Motor neuron (in vitro differentiated cells): Measurements from ENCODE around the gene DHX8. TPM values are rescaled to one million over a fixed set of nuclear protein-coding genes. Genes with fewer than 3 reads are reported as not detected.

Experiments used
- ATAC-seq, 8 experiments: fragments of 200-7000 bp; cut with Tn5 transposase; replicated peaks in 6 of 8; 2 replicates each; pipeline ENCODE4 v1.8.0; 2021; ENCODE audit warnings: mild to moderate bottlenecking in 8 of 8, moderate library complexity in 8 of 8
- H3K27ac ChIP-seq, 2 donors: fragments of 250-450 bp; sonication (Bioruptor Pico); 2 replicates each; pipeline ENCODE4 v1.9.0; 2021; ENCODE audit warnings: antibody characterized with exemption in 2 of 2, mild to moderate bottlenecking in 2 of 2, moderate library complexity in 1 of 2
- H3K4me1 ChIP-seq, 2 donors: fragments of 250-450 bp; sonication (Bioruptor Pico); replicated peaks in 1 of 2; 2 replicates each; pipeline ENCODE4 v1.6.1; 2021; ENCODE audit warnings: antibody characterized with exemption in 2 of 2, mild to moderate bottlenecking in 2 of 2, moderate library complexity in 1 of 2
- H3K4me3 ChIP-seq, 5 donors: fragments of 250-450 bp; sonication (Bioruptor Pico); 2 replicates each; pipeline ENCODE4 v1.9.0; 2021; ENCODE audit warnings: antibody characterized with exemption in 5 of 5, mild to moderate bottlenecking in 5 of 5, moderate library complexity in 4 of 5
- WGBS, 10 experiments: fragments of 450-650 bp; shearing (Covaris generic); methylation state at CpG; one replicate each; pipeline ENCODE4 v1.0.0; 2022; 5-methylcytosine and 5-hydroxymethylcytosine counted together
- in situ Hi-C, 9 experiments: fragments of 400-800 bp; cut with MboI; loops; one replicate each; pipeline ENCODE4 v1.15.0; 2021; ENCODE audit warnings: low sequenced_read_pairs in 9 of 9, low pct_unique_long_range_greater_than_20kb in 2 of 9; ENCODE audit not compliant: unreplicated experiment in 9 of 9
- total RNA-seq, 8 experiments: library from RNA; unstranded; fragments of 300-600 nt; gene quantifications; 2 replicates each; pipeline versions ENCODE4 v1.2.3 to v1.2.4, GENCODE V29; 2022

Gene DHX8
- total RNA-seq, 8 experiments from 2014 or later, result 16.9 to 54.2 (median 33.9) TPM

DNA sequence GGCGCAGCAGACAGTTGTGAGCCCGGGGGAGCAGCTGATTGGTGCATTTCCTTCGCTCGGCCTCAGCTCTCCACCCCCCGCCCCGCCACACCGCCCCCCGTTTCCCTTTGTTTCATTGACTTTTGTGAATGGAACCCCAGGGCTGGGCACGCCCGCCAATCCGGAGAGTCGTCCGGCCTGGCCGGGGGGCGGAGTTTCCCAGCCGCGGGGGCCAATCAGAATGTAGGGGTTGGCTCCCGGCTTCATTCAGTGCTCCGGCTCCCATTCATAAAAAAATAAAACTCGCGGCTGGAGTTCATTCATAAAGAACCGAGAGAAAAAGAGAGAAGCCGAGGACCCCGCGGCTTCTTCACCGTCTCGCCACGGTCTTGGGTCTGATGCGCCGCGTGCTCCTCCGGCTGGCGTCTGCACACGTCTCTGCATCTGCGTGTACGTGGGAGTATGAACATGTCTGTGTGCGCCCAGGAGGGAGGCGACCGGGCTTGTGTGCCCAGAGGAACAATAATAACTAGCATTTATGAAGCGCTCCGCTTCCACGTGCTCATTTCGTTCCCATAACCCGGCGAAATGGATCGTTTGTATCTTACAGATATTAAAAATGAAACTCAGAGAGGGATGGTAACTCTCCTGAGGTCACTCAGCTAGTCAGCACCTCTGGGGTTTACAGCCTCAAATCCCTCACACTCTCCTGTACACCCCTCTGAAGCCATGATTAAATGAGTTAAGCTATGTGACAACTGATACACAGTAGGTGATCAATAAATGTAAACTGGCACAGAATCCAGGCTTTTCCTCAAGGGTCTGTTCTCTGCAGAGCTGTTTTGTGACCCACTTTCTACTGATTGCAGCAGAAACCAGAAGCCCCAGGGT, 62.8 kb downstream of the DHX8 start, which contains the start of gene ETV4:
Gene ETV4, minus strand, starts transcription at position 22 of the 870 bp plus-strand sequence. CDS start 723 bp downstream, outside the sequence.
- H3K4me3 ChIP-seq, result peak within 1 kb of the TSS; percentile 31 to 54 (median 43)
- H3K4me1 ChIP-seq, result peaks cover 19 to 40% of the 10 kb centered on the region in 2 donors
- peak; percentile 81 to 88 (median 84) for ATAC-seq
- H3K27ac ChIP-seq, result no peak within 1 kb of the TSS
- WGBS, 10 experiments, result 0 to 10% (median 0%) methylated on average over 2 to 18 of the region's 46 CpGs; no CpG with 5 or more reads in 3 of the 10 experiments
- in situ Hi-C loops, result no loop called here

DNA sequence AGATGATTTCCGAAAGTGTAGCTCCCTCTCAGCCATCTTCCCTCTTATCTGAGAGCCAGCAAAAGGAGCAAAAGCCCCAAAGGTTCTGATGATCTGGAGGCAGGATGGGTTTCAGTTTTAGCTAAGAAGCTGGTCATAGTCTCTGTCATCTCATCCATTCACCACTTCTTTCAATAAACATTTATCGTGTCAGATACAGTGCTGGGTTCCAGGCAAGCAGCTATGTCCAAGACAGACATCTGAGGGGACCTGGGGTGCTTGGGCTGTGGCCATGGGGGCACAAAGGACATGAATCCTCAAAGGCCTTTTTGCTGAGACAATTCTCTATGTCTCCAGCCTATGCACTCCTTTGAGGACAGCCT, 63.4 kb downstream of the DHX8 start:
- H3K4me1 ChIP-seq, result peaks cover 16 to 37% of the 10 kb centered on the region in 2 donors
- ATAC-seq, result no peak
- in situ Hi-C loops, result no loop called here
- H3K4me3 ChIP-seq, result no peak overlapping the region
- whole genome bisulfite sequencing, 10 experiments, result 63 to 100% (median 79%) methylated on average over 1 to 2 of the region's 2 CpGs; no CpG with 5 or more reads in 6 of the 10 experiments
- no peak overlapping the region for H3K27ac ChIP-seq

DNA sequence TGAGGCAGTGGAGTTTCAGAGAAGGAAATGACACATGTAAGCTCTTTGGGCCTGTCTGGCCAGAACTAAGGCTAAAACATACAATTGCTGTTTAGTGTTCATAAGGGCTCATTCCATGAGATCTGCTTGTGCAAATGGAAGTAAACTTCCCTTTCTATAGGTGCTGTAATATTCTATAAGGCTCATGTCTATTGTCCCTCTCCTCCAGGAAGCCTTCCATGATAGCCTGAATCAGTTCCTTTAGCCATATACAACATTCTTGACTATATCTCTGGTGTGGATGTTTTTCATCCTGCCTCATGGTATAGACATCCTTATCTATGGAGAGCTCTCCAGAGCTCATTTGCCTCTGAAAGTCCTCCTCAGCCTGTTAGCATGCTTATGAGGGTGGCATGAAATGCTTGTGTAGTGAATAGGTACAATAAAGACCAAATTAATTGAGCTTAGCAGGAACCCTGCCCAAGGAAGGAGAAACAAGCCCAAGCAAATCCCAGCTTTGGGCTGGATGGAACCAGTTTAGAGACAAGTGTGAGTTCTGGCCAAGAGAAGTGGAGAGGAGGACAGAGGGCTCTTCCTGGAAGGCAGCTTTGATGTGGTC, 64.0 kb downstream of the DHX8 start:
- no peak for ATAC-seq
- Histone ChIP-seq H3K4me1 (peaks cover 21 to 35% of the 10 kb centered on the region in 2 donors), H3K27ac (no peak overlapping the region), H3K4me3 (no peak overlapping the region)
- in situ Hi-C loops, result no loop called here

GRCh38 chr17:43548689-43549379, 65.1 kb downstream of the DHX8 start:
- in situ Hi-C loops, result no loop called here
- Histone ChIP-seq H3K4me3 (no peak overlapping the region), H3K4me1 (peaks cover 19 to 30% of the 10 kb centered on the region in 2 donors), H3K27ac (no peak overlapping the region)
- ATAC-seq, result no peak
- WGBS, 10 experiments, result 20 to 60% (median 44%) methylated on average over 1 to 2 of the region's 3 CpGs; no CpG with 5 or more reads in 7 of the 10 experiments

- Histone ChIP-seq H3K4me1 (peaks cover 12 to 23% of the 10 kb centered on the region in 2 donors), H3K27ac (no peak overlapping the region), H3K4me3 (no peak overlapping the region)
- no peak for ATAC-seq
- WGBS, 10 experiments, result 35 to 100% (median 50%) methylated on average over 1 to 4 of the region's 5 CpGs; no CpG with 5 or more reads in 5 of the 10 experiments
- in situ Hi-C loops, result no loop called here
These were observed 65.7 kb downstream of the DHX8 start for GRCh38 chr17:43549496-43549895.

DNA sequence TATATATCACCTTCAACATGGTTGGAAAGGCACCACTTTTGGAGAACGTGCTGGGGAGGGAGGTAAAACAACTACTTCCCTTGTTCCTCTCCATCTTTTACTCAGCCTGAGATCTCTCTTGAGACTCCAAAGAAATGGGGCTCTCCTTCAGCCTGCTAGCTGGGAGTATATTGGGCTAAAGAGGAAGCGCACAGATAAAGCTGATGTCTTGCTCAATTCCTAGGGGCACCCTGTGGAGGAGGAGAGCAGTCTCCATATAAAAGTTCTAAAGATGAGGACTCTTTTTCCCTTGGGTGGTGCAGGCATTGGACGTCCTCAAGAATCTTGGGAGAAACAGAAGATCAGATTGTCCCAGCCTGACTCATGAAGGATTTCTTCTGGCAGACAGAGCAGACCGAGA, 67.0 kb downstream of the DHX8 start:
- WGBS, 10 experiments, result 50 to 100% (median 75%) methylated on average over 1 to 3 of the region's 4 CpGs; no CpG with 5 or more reads in 2 of the 10 experiments
- Histone ChIP-seq H3K4me3 (no peak overlapping the region), H3K4me1 (peaks cover 7 to 18% of the 10 kb centered on the region in 2 donors), H3K27ac (no peak overlapping the region)
- in situ Hi-C loops, result no loop called here
- no peak for ATAC-seq

DNA sequence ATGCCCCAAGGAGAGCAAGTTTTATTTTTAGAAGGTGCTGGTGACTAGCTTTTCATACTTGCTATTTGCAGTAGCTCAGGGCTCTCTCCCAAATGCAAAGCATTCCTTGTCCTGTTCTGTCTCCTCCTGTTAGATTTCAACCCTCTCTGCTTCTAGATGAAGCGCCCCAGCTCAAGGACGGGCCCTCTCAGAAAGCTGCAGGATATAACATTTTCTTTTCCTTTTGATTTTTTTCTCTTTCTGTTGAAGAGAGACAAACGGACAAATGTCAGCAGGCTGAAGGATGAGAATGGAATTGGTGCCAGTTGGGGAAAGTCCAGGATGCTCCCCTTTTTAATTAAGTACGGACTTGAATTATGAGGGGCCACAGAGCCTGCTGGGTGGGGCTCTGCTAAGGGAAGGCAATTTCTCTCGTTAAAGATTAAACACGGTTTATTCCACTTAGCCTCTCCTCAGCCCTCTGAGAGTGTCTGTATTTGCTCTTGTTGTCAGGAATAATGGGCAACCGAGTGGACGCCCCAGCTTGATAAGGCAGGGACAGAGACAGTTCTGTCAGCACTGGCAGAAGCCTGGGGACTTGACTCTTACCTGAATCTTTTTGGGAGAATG, 68.6 kb downstream of the DHX8 start:
- WGBS, 10 experiments, result 0 to 67% (median 25%) methylated on average over 1 to 7 of the region's 8 CpGs; no CpG with 5 or more reads in 1 of the 10 experiments
- peaks cover 7 to 12% of the 10 kb centered on the region in 2 donors for H3K4me1 ChIP-seq
- no peak for ATAC-seq
- H3K27ac ChIP-seq, result no peak overlapping the region
- in situ Hi-C loops, result no loop called here
- no peak overlapping the region for H3K4me3 ChIP-seq

DNA sequence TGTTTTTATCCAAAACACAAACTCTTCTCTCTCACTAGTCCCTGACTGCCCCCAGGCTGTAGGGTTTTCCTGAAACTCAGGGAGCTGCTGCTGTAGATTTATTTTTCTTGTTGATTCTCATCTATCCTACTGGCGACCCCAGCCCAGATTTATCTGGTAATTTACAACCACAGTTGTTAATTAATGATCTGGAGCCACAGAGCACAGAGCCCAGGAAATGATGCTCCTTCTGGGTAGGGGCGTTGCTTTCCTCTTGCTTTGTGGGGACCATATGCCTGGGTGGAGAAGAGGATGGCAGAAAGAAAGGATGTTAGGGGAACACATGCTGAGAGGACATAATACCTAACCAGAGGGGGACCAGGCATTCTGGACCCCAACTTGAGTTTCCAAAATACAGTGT, 69.8 kb downstream of the DHX8 start:
- no peak for ATAC-seq
- peaks cover 7 to 12% of the 10 kb centered on the region in 2 donors for H3K4me1 ChIP-seq
- no peak overlapping the region for H3K27ac ChIP-seq
- H3K4me3 ChIP-seq, result no peak overlapping the region
- in situ Hi-C loops, result no loop called here
- WGBS, 10 experiments, result 0 to 50% (median 15%) methylated on average over 1 to 2 of the region's 2 CpGs; no CpG with 5 or more reads in 2 of the 10 experiments

DNA sequence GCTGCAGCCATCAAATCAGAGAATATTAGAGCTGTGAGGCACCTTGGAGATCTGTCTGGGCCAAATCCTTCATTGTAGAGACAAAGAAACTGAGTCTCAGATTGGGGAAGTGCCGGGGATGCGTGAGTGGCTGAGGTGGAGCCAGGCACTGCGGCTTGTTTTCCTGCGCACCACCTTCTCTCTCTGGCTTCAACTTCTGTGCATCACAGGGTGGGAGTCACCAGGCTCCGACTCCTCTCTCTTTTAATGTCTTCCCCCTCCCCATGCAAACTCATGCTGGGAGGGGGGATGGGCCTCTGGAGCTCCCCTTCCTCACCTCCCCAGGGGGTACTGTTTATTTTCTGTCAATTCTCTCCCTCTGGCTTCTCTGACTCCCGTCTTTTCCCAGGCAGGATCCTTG, 71.1 kb downstream of the DHX8 start:
- WGBS, 10 experiments, result 56 to 100% (median 69%) methylated on average over 1 to 6 of the region's 6 CpGs; no CpG with 5 or more reads in 4 of the 10 experiments
- ATAC-seq, result no peak

DNA sequence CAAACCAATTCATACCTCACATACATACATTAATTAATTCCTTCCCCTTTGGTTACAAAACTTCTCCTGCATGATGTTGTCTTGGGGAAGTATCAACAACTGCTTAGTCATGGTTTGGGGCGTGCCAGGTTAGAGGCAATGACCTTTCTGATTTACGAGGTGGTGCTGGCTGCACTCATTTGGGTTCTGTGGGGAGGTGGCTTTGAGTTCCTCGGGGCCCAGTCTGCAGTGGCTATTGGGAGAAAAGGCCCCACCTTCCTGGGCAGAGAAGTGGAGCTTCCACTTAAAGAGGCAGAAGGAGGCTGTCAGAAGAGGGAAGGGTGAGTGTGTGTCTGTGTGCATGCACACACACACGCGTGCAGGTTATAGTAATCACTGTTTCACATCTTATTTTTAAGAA, 72.5 kb downstream of the DHX8 start:
- peak in 6 of 8 experiments; percentile 40 to 99 (median 72) for ATAC-seq
- Histone ChIP-seq H3K4me1 (peaks cover 7 to 12% of the 10 kb centered on the region in 2 donors), H3K27ac (no peak overlapping the region), H3K4me3 (no peak overlapping the region)
- WGBS, 10 experiments, result 0 to 100% (median 60%) methylated on average over 1 to 4 of the region's 5 CpGs; no CpG with 5 or more reads in 5 of the 10 experiments
- in situ Hi-C loops, result no loop called here

More for the DNA sequence above, 71.1 kb downstream of the DHX8 start:
- in situ Hi-C loops, result no loop called here
- no peak overlapping the region for H3K27ac ChIP-seq
- H3K4me3 ChIP-seq, result no peak overlapping the region
- peaks cover 7 to 12% of the 10 kb centered on the region in 2 donors for H3K4me1 ChIP-seq

DNA sequence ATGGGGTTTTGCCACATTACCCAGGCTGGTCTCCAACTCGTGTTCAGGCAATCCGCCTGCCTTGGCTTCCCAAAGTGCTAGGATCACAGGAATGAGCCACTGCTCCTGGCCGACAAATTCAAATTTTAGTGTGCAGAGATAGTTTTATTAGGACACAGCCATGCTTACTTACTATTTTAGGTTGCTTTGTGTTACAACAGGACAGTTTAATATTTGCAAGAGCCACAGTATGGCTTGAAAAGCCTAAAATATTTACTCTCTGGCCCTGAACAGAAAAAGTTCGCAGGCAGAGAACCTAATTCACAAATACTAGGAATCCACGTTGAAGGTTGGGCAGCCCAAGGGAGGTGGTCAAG, 75.0 kb downstream of the DHX8 start:
- in situ Hi-C loops, result no loop called here
- H3K27ac ChIP-seq, result no peak overlapping the region
- no peak for ATAC-seq

GRCh38 chr17:43559161-43559816, 75.5 kb downstream of the DHX8 start:
- ATAC-seq, result no peak
- WGBS, 10 experiments, result 38 to 100% (median 83%) methylated on average over 1 to 3 of the region's 7 CpGs; no CpG with 5 or more reads in 2 of the 10 experiments
- in situ Hi-C loops, result no loop called here
- H3K4me3 ChIP-seq, result no peak overlapping the region
- no peak overlapping the region for H3K27ac ChIP-seq
- peaks cover 8 to 12% of the 10 kb centered on the region in 2 donors for H3K4me1 ChIP-seq

More for the DNA sequence above, 75.0 kb downstream of the DHX8 start:
- Histone ChIP-seq H3K4me1 (peaks cover 8 to 12% of the 10 kb centered on the region in 2 donors), H3K4me3 (no peak overlapping the region)
- 69 to 97% (median 80%) methylated on average over 2 to 5 of the region's 5 CpGs; no CpG with 5 or more reads in 2 of the 10 experiments for whole genome bisulfite sequencing, 10 experiments
